Adrenal gland (tissue), 12 donors: ENCODE measurements around the gene EEF1AKMT3. TPM values are rescaled to one million over a fixed set of nuclear protein-coding genes. Genes with fewer than 3 reads are reported as not detected.

Source experiments
- DNase-seq, 7 donors: peaks; one replicate each; pipeline ENCODE4 v3.0.0-alpha.2; 2019 to 2020
- H3K27ac ChIP-seq, 5 donors: fragments of 200-600 bp; sonication (generic) in 4 of 5; 1 replicate in 3 of 5; 2 replicates in 2 of 5; pipeline versions ENCODE4 v1.5.1 to v1.8.0; 2016 to 2020; ENCODE audit warnings: mild to moderate bottlenecking in 1 of 5
- H3K27me3 ChIP-seq: fragments of 200-600 bp; 2 replicates; pipeline ENCODE4 v1.8.0; 2021
- H3K36me3 ChIP-seq, 2 donors: fragments of 200-600 bp; replicated peaks in 1 of 2; 1 replicate in 1 of 2; 2 replicates in 1 of 2; pipeline versions ENCODE4 v1.5.1 to v1.8.0; 2018 to 2022
- H3K4me1 ChIP-seq, 2 donors: fragments of 200-600 bp; replicated peaks in 1 of 2; 1 replicate in 1 of 2; 2 replicates in 1 of 2; pipeline versions ENCODE4 v1.5.1 to v1.8.0; 2018 to 2021
- H3K4me3 ChIP-seq, 4 donors: fragments of 200-600 bp; sonication (generic) in 3 of 4; one replicate each; pipeline ENCODE4 v1.5.1; 2016 to 2018
- H3K9me3 ChIP-seq, 3 donors: fragments of 200-600 bp; sonication (generic) in 1 of 3; replicated peaks in 1 of 3; 1 replicate in 2 of 3; 2 replicates in 1 of 3; pipeline versions ENCODE4 v1.5.1 to v1.8.0; 2016 to 2021
- CTCF ChIP-seq, 6 experiments: fragments of 450-650 bp in 4 of 6; fragments of 200-600 bp in 2 of 6; sonication (generic) in 1 of 6; IDR thresholded peaks; 1 replicate in 5 of 6; 2 replicates in 1 of 6; pipeline versions ENCODE4 v1.5.1 to v1.8.0; 2016 to 2021; ENCODE audit warnings: antibody characterized with exemption in 6 of 6, mild to moderate bottlenecking in 2 of 6, moderate library complexity in 1 of 6
- POLR2A ChIP-seq, 2 donors: fragments of 450-650 bp; IDR thresholded peaks; one replicate each; pipeline ENCODE4 v1.6.1; 2017; ENCODE audit warnings: antibody characterized with exemption in 2 of 2, mild to moderate bottlenecking in 2 of 2, moderate library complexity in 1 of 2
- whole genome bisulfite sequencing, 4 donors: extraction: QIAGEN DNeasy Blood & Tissue Kit in 2 of 4; methylation state at CpG; one replicate each; pipeline versions ENCODE4 v1.1.5 to v1.1.7; 2013 to 2017; 5-methylcytosine and 5-hydroxymethylcytosine counted together
- intact Hi-C, 2 donors: fragments of 100-400 bp; cut with DNase I; formaldehyde crosslinking; loops; one replicate each; pipeline versions ENCODE4 v1.14.1 to v1.15.0; 2022 to 2023
- polyA plus RNA-seq, 3 donors: library from polyadenylated mRNA; stranded (reverse); fragments of 200-250 nt in 2 of 3; fragments of 350-450 nt in 1 of 3; fragmentation: Illumina TruSeq in 1 of 3; extraction: RNeasy Lipid Tissue Mini Kit (QIAGEN cat#74804) in 1 of 3; gene quantifications; one replicate each; pipeline ENCODE4 v1.2.3, GENCODE V29; 2013 to 2014
- total RNA-seq, 9 donors: library from RNA; depleted of rRNA in 4 of 9; stranded (reverse); fragments of >200 nt in 4 of 9; fragments of 120-200 nt in 1 of 9; fragmentation: NEBNext Ultra II Directional in 1 of 9; extraction: Animal tissue kit (Norgen Biotek cat#: 25700) in 1 of 9; gene quantifications; one replicate each; pipeline versions ENCODE4 v1.1.0 to v1.2.4, GENCODE V29; 2013 to 2023
- donor health status: healthy with polysubstance abuse.
- donor health status: Bipolar disorder and iron deficiency.
- donor health status: DM: yes; HTN: yes; CAD: no.
- donor health status: DM: no; HTN: no; CAD: no.
- donor health status: DM: no; HTN: no; CAD: no.
- donor health status: DM: yes; HTN: yes; CAD: no.

Gene EEF1AKMT3
- total and polyA plus RNA-seq, 12 donors: 2.4 to 35.9 (median 8.8) TPM

GRCh38 chr12:57755454-57756372 lies 16.7 kb upstream of the EEF1AKMT3 start:
- Histone ChIP-seq H3K9me3 (no peaks in the 10 kb centered on the region), H3K4me3 (peak overlapping the region in 2 of 4 donors; percentile 73 to 92), H3K27me3 (no peaks in the 10 kb centered on the region), H3K4me1 (peaks cover 7 to 28% of the 10 kb centered on the region in 2 donors), H3K27ac (peak overlapping the region in 2 of 5 donors; percentile 38 to 65), H3K36me3 (peaks cover 0 to 22% of the 10 kb centered on the region in 2 donors)
- TF ChIP-seq POLR2A (IDR thresholded peaks at IDR 0.05) (peak in 1 of 2 donors; percentile 13), CTCF (IDR thresholded peaks at IDR 0.05) (no peak)
- WGBS, 4 donors: 2 to 14% (median 4%) methylated on average over 7 to 76 of the region's 76 CpGs
- intact Hi-C loops: no loop called here
- peak in 2 of 7 donors; percentile 39 to 41 for DNase-seq

GRCh38 chr12:57756406-57757341 lies 15.7 kb upstream of the EEF1AKMT3 start:
- WGBS, 4 donors: 61 to 65% (median 63%) methylated on average over 21 to 22 of the region's 22 CpGs
- TF ChIP-seq POLR2A (IDR thresholded peaks at IDR 0.05) (no peak), CTCF (IDR thresholded peaks at IDR 0.05) (peak in 4 of 6 experiments; percentile 22 to 46 (median 39))
- Histone ChIP-seq H3K9me3 (no peaks in the 10 kb centered on the region), H3K36me3 (peaks cover 0 to 21% of the 10 kb centered on the region in 2 donors), H3K27me3 (no peaks in the 10 kb centered on the region), H3K4me3 (peak overlapping the region in 1 of 4 donors; percentile 92), H3K27ac (no peak overlapping the region), H3K4me1 (peaks cover 0 to 21% of the 10 kb centered on the region in 2 donors)
- no peak for DNase-seq
- intact Hi-C loops: no loop called here

DNA sequence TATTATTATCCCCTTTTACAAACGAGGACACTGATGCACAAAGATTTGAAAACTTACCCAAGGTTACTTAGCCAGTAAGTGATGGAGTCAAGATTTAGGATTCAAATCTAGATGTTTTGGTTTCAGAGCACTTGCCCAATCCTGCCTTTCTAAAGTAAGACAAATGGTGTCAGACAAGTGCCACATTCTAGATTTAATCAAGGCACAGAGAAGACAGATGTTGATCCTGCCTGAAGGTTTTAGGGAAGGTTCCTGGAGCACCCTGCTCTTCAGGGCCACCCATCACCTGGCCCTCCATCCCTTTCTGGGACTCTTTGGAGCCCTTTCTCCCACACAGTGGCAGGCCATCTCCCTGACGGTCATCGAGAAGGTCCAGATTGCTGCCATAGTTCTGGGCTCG lies 14.6 kb upstream of the EEF1AKMT3 start:
- H3K4me1 ChIP-seq: peaks cover 0 to 18% of the 10 kb centered on the region in 2 donors
- intact Hi-C loops: no loop called here

More for the DNA sequence above, 14.6 kb upstream of the EEF1AKMT3 start:
- no peak overlapping the region for H3K27ac ChIP-seq
- H3K9me3 ChIP-seq: no peaks in the 10 kb centered on the region
- H3K27me3 ChIP-seq: no peaks in the 10 kb centered on the region
- H3K36me3 ChIP-seq: peaks cover 0 to 21% of the 10 kb centered on the region in 2 donors
- no peak for DNase-seq
- 91 to 94% (median 93%) methylated on average over 4 of the region's 4 CpGs for WGBS, 4 donors
- H3K4me3 ChIP-seq: no peak overlapping the region
- TF ChIP-seq CTCF (IDR thresholded peaks at IDR 0.05) (no peak), POLR2A (IDR thresholded peaks at IDR 0.05) (no peak)
